HTR-8/SVneo (cell line): ENCODE data around the gene ARHGDIA.
"Not testable (repeated sequence)": the region's sequence is repeated elsewhere in the genome, so short reads cannot be mapped to it uniquely, and the experiment has no call there.

ENCODE experiments used
- DNase-seq: peaks from one replicate; pipeline ENCODE4 v3.0.0; 2011; ENCODE audit warnings: low spot score, mixed read lengths; ENCODE audit not compliant: insufficient read length
- FAIRE-seq: peaks from 2 replicates; lab custom pipeline; 2011; peaks lifted over from hg19 to GRCh38; lab: Jason Lieb, UNC

ARHGDIA gene

GRCh38 chr17:81870981-81871386 is at the start of gene ARHGDIA:
Gene ARHGDIA, minus strand, starts transcription at chr17:81871337. Its CDS starts 1,407 bp downstream, at chr17:81869930.
- FAIRE-seq (peak; percentile 46), DNase-seq (no peak)

- no peak for DNase-seq
- peak; percentile 9 for FAIRE-seq
These were observed 47.9 kb upstream of the ARHGDIA start for GRCh38 chr17:81918832-81919545.

GRCh38 chr17:81918333-81918669 is 47.2 kb upstream of the ARHGDIA start:
- not testable (repeated sequence) for DNase-seq, FAIRE-seq

GRCh38 chr17:81917565-81918332 is 46.6 kb upstream of the ARHGDIA start, which contains the start of gene SIRT7:
Gene SIRT7, minus strand, starts transcription at chr17:81918176. Its CDS starts 45 bp downstream, at chr17:81918131.
- DNase-seq (peak; percentile 92), FAIRE-seq (no peak)

GRCh38 chr17:81916234-81917001 is 45.3 kb upstream of the ARHGDIA start:
- FAIRE-seq = no peak
- DNase-seq = no peak

- FAIRE-seq = no peak
These were observed 44.2 kb upstream of the ARHGDIA start for GRCh38 chr17:81915331-81915730.

GRCh38 chr17:81914103-81914850 is 43.1 kb upstream of the ARHGDIA start:
- no peak for DNase-seq
- FAIRE-seq = no peak

More at GRCh38 chr17:81915331-81915730, 44.2 kb upstream of the ARHGDIA start:
- DNase-seq = no peak

GRCh38 chr17:81913394-81914102 is 42.4 kb upstream of the ARHGDIA start:
- DNase-seq (no peak), FAIRE-seq (no peak)

GRCh38 chr17:81912441-81913309 is 41.5 kb upstream of the ARHGDIA start:
- no peak for DNase-seq
- no peak for FAIRE-seq

GRCh38 chr17:81911969-81912368 is 40.8 kb upstream of the ARHGDIA start:
- FAIRE-seq (no peak), DNase-seq (no peak)

- peak; percentile 87 for FAIRE-seq
- peak; percentile 93 for DNase-seq
These were observed 40.3 kb upstream of the ARHGDIA start, which contains the start of gene PCYT2 for GRCh38 chr17:81911277-81911961. Gene PCYT2, minus strand, starts transcription at chr17:81911399. Its CDS starts 44 bp downstream, at chr17:81911355.

- no peak for DNase-seq
- FAIRE-seq = no peak
These were observed 39.7 kb upstream of the ARHGDIA start for GRCh38 chr17:81910840-81911276.

GRCh38 chr17:81909966-81910839 is 39.1 kb upstream of the ARHGDIA start:
- FAIRE-seq = peak; percentile 60
- no peak for DNase-seq

- DNase-seq (no peak), FAIRE-seq (no peak)
These were observed 38.1 kb upstream of the ARHGDIA start for GRCh38 chr17:81909231-81909630.

- DNase-seq = no peak
- no peak for FAIRE-seq
These were observed 37.7 kb upstream of the ARHGDIA start for GRCh38 chr17:81908793-81909192.

- FAIRE-seq = no peak
These were observed 36.3 kb upstream of the ARHGDIA start for GRCh38 chr17:81907219-81908145.

More at GRCh38 chr17:81907219-81908145, 36.3 kb upstream of the ARHGDIA start:
- DNase-seq = no peak
